Ovary (tissue), 3 donors: Measurements from ENCODE around the gene ACER3.

Experiments
- CTCF ChIP-seq, 3 donors: fragments of 450-650 bp in 2 of 3; fragments of 200-600 bp in 1 of 3; IDR thresholded peaks; one replicate each; pipeline versions ENCODE4 v1.5.1 to v1.8.0; 2016 to 2022; ENCODE audit warnings: antibody characterized with exemption in 3 of 3, mild to moderate bottlenecking in 1 of 3
- POLR2A ChIP-seq: fragments of 450-650 bp; IDR thresholded peaks from one replicate; pipeline ENCODE4 v1.6.1; 2017; ENCODE audit warnings: antibody characterized with exemption, mild to moderate bottlenecking, moderate library complexity
- donor health status: DM: no; HTN: no; CAD: no.

GRCh38 chr11:77003963-77004362 lies 143.2 kb downstream of the ACER3 start:
- TF ChIP-seq CTCF (IDR thresholded peaks at IDR 0.05) (no peak), POLR2A (no peak)
